ENCODE data around the gene RPLP2. TPM values are rescaled to one million over a fixed set of nuclear protein-coding genes. Genes with fewer than 3 reads are reported as not detected.

Gene RPLP2
- total RNA-seq, 2 experiments from 2014 or later = 2,888 to 3,019 TPM

DNA sequence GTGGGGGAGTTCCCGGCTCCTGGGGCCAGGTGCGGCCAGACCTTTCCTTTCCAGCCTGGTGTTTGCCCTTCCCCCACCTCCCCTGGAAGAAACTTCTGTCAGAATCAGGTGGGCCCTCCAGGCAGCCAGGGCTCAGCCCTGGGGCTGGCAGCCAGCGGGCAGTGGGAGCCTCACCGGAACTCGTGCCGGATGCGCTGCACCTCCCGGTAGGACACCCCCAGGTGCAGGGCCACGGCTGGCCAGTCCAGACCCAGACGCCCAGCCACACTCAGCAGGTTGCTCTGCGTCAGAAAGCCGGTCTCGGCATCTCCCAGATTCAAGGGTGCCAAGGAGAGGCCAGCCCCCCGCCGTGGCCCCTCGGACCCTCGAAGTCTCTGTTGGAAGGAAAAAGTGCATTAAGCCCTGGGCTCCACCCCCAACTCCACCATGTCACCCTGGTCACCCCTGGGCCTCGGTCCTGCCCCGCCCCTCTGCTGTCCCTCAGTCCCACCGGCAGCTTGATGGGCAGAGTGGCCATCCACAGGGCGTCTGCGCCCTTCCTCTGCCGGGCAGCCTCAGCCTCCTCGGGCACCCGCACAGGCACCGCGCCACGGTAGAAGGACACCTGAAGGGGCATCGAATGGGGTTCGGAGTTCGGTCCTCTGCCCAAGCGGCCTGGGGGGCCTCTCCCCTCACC is 10.0 kb upstream of the RPLP2 start:
- ATAC-seq (ENCODE audit: low read depth) = no peak
- no peak for DNase-seq
- Mint-ChIP-seq H3K9me3 (no peaks in the 10 kb centered on the region), H3K27me3 (no peaks in the 10 kb centered on the region), H3K4me1 (peaks cover 9% of the 10 kb centered on the region), H3K27ac (no peak overlapping the region), H3K4me3 (no peak overlapping the region), H3K36me3 (peaks cover 3% of the 10 kb centered on the region)
- POLR2A ChIA-PET = interaction anchor here (1.4 kb wide), 1 partner anchor 9 kb away, joined by 4 read pairs; no protein-coding TSS in a partner anchor

- Mint-ChIP-seq H3K27ac (no peak overlapping the region), H3K9me3 (no peaks in the 10 kb centered on the region), H3K27me3 (no peaks in the 10 kb centered on the region), H3K4me3 (no peak overlapping the region), H3K36me3 (peaks cover 3% of the 10 kb centered on the region), H3K4me1 (peaks cover 9% of the 10 kb centered on the region)
- POLR2A ChIA-PET = no interaction called here
- ATAC-seq (ENCODE audit: low read depth) = no peak
- no peak for DNase-seq
Measured at GRCh38 chr11:800473-800872, 9.3 kb upstream of the RPLP2 start.

DNA sequence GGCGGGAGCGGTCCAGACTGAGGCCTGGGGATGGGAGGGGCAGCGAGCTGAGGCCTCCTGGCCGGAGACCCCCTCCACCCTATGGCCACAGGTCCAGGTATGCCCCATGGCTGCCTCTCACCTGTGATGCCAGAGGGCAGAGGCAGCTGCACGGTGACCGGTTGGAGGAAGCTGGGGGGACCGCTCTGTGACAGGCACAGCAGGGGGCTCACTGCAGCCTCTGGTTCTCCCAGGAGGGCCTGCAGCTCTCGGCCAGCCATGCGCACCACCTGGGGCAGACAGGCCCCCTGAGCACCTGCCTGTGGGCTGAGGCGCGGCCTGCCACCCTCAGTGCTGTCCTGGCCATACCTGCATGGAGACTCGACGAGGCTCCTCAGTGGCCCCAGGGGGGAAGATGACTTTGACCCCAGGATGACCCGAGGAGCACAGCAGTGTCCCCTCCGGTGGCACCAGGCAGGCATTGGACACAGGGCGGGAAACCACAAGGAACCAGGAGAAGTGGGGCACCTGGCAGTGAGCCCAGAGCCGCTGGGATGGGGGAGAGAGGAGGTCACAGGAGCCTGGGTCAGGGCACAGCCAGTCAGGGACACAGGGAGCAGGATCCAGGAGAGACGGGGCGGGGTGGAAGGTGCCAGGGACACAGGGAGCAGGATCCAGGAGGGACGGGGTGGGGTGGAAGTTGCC is 8.5 kb upstream of the RPLP2 start:
- Mint-ChIP-seq H3K9me3 (no peaks in the 10 kb centered on the region), H3K27ac (no peak overlapping the region), H3K27me3 (no peaks in the 10 kb centered on the region), H3K4me3 (no peak overlapping the region), H3K4me1 (peaks cover 8% of the 10 kb centered on the region), H3K36me3 (peaks cover 3% of the 10 kb centered on the region)
- DNase-seq (no peak), ATAC-seq (ENCODE audit: low read depth) (no peak)
- POLR2A ChIA-PET = no interaction called here

- POLR2A ChIA-PET = interaction anchor here (2.9 kb wide), 1 partner anchor 41 kb away, joined by 9 read pairs; the partner anchor contains the start of genes POLR2L and TSPAN4
- H3K4me1 Mint-ChIP-seq = peaks cover 4% of the 10 kb centered on the region
- H3K27ac Mint-ChIP-seq = no peak overlapping the region
- H3K9me3 Mint-ChIP-seq = no peaks in the 10 kb centered on the region
- DNase-seq (no peak), ATAC-seq (ENCODE audit: low read depth) (no peak)
- H3K4me3 Mint-ChIP-seq = peak overlapping the region; percentile 42
- peaks cover 3% of the 10 kb centered on the region for H3K36me3 Mint-ChIP-seq
- no peaks in the 10 kb centered on the region for H3K27me3 Mint-ChIP-seq
Measured at GRCh38 chr11:802018-802617, 7.6 kb upstream of the RPLP2 start.

- Mint-ChIP-seq H3K4me3 (peak overlapping the region; percentile 84), H3K36me3 (peaks cover 3% of the 10 kb centered on the region), H3K4me1 (peaks cover 6% of the 10 kb centered on the region), H3K9me3 (no peaks in the 10 kb centered on the region), H3K27ac (no peak overlapping the region), H3K27me3 (no peaks in the 10 kb centered on the region)
- ATAC-seq (ENCODE audit: low read depth) = no peak
- no peak for DNase-seq
- POLR2A ChIA-PET = interaction anchor here (2.9 kb wide), 2 partner anchors 16 to 40 kb away, joined by 9 to 13 read pairs; partner anchors contain the start of genes PNPLA2, POLR2L and TSPAN4
Measured at GRCh38 chr11:802693-803466, 6.9 kb upstream of the RPLP2 start.

DNA sequence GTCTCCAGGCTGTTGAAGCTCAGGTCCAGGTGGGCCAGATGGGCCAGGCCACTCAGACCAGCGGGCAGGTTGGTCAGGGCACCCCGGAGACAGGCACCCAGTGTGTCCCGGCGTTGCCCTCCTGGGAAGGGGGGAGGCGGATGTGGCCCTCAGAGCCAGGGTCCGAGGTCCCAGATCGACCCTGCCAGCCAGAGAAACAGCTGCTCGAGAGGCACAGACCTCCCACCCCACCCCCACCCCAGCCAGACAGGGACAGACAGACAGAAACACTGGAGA is 6.4 kb upstream of the RPLP2 start:
- DNase-seq = no peak
- H3K9me3 Mint-ChIP-seq = no peaks in the 10 kb centered on the region
- no peaks in the 10 kb centered on the region for H3K27me3 Mint-ChIP-seq
- POLR2A ChIA-PET = interaction anchor here (1.3 to 2.9 kb wide), 3 partner anchors 8 to 39 kb away, joined by 5 to 13 read pairs (median 9); partner anchors contain the start of genes PNPLA2, POLR2L and TSPAN4
- H3K4me3 Mint-ChIP-seq = peak overlapping the region; percentile 84
- no peak overlapping the region for H3K27ac Mint-ChIP-seq
- ATAC-seq (ENCODE audit: low read depth) = no peak
- H3K36me3 Mint-ChIP-seq = peaks cover 3% of the 10 kb centered on the region
- H3K4me1 Mint-ChIP-seq = peaks cover 7% of the 10 kb centered on the region

DNA sequence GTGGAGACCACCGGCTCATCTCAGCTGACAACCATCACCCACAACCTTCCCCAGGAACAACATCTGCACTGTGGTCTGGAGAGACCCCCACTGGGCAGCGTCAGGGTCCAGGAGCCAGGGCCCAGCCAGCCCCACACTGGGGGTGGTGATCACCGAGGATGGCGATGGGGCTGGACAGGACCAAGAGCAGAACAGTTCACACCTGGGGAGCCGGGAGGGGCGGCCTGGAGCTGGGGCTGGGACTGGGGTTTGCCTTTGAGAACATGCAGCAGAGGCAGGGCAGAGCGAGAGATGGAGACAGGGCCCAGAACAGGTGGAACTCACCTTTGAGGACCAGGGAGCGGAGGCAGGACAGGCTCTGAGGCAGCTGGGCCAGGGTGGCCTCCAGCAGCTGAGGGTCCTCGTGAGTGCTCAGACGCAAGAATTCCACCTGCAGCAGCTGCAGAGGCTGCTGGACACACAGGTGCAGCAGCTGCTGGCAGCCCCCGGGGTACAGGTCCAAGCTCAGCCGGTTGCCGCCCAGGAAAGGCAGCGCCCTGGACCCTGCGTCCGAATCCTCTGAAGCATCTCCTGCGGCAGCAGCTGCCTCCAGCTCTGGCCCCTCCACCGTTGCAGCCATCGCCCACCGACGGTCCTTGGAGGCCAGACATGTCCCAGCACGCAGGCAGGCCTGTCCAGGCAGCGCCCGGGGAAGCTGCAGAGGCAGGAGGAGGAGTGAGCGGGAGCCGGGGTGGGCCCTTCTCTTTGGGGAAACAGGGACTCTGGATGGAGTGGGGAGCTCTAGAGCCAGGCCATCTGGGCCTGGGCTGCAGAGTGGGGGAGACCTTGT is 5.8 kb upstream of the RPLP2 start:
- POLR2A ChIA-PET = interaction anchor here (0.7 to 2.9 kb wide), 8 partner anchors 8 to 39 kb away, joined by 3 to 13 read pairs (median 4); partner anchors contain the start of genes CD151, CEND1, GATD1 and PNPLA2
- Mint-ChIP-seq H3K27me3 (no peaks in the 10 kb centered on the region), H3K4me1 (peaks cover 12% of the 10 kb centered on the region), H3K27ac (peak overlapping the region; percentile 80), H3K4me3 (peak overlapping the region; percentile 84), H3K9me3 (no peaks in the 10 kb centered on the region), H3K36me3 (peaks cover 3% of the 10 kb centered on the region)
- ATAC-seq (ENCODE audit: low read depth) (no peak), DNase-seq (no peak)

GRCh38 chr11:804599-804964 is 5.2 kb upstream of the RPLP2 start:
- Mint-ChIP-seq H3K9me3 (no peaks in the 10 kb centered on the region), H3K36me3 (peaks cover 3% of the 10 kb centered on the region), H3K4me3 (peak overlapping the region; percentile 84), H3K27ac (peak overlapping the region; percentile 80), H3K4me1 (peaks cover 12% of the 10 kb centered on the region), H3K27me3 (no peaks in the 10 kb centered on the region)
- no peak for ATAC-seq (ENCODE audit: low read depth)
- POLR2A ChIA-PET = interaction anchor here (0.6 to 2.9 kb wide), 9 partner anchors 9 to 38 kb away, joined by 3 to 13 read pairs (median 3); partner anchors contain the start of genes CD151, CEND1, GATD1 and PNPLA2
- no peak for DNase-seq

- Mint-ChIP-seq H3K27ac (peak overlapping the region; percentile 97), H3K4me1 (peaks cover 29% of the 10 kb centered on the region), H3K36me3 (peaks cover 12% of the 10 kb centered on the region), H3K4me3 (peak overlapping the region; percentile 91), H3K9me3 (no peaks in the 10 kb centered on the region), H3K27me3 (no peaks in the 10 kb centered on the region)
- no peak for DNase-seq
- ATAC-seq (ENCODE audit: low read depth) = no peak
- POLR2A ChIA-PET = interaction anchor here (1.1 to 2.9 kb wide), 11 partner anchors 9 to 302 kb away, joined by 3 to 51 read pairs (median 7); partner anchors contain the start of genes CD151, CRACR2B, PNPLA2 and POLR2L
Measured at GRCh38 chr11:808427-809286, 1.1 kb upstream of the RPLP2 start.

GRCh38 chr11:810040-810567 is 337 bp downstream of the RPLP2 start:
- POLR2A ChIA-PET = interaction anchor here (0.6 to 2.9 kb wide), 14 partner anchors 9 to 303 kb away, joined by 3 to 51 read pairs (median 6); partner anchors contain the start of genes CD151, CRACR2B, PNPLA2 and RNH1
- peaks cover 14% of the 10 kb centered on the region for H3K36me3 Mint-ChIP-seq
- ATAC-seq (ENCODE audit: low read depth) = peak; percentile 8

DNA sequence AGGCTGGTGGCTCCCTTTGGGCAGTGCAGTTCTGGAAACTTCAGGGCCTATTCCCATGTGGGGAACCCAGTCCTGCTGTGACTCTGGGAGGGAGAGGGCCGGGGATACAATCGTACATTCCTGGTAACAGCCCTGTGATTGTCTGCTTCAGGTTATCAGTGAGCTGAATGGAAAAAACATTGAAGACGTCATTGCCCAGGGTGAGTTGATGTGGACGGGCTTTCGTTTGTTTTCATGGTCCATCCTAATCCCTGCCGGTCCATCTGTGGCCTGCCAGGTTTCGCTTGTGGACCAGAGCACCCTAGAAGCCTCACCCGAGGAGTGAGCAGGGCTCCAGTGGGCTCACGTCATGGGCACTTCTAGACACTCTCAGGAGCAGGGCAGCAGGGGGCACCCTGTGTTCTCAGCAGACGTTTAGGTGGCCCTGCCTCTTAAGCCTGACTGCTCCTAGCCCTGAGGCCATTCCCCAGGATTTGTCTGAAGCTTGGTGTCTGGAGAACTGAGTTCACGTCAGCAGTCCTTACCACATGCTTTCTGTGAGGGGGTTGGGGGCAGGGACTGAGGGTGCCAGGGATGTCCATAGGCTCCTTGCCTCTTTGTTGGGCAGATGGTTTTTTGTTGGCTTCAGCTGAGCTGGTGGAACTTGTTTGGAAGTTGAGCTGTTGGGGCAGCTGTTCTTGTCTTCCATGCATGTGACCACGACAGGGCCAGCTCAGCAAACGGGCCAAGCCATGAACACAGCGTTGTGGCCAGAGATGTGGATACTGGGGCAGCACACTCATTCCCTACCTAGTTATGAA is 1.9 kb downstream of the RPLP2 start:
- Mint-ChIP-seq H3K27me3 (no peaks in the 10 kb centered on the region), H3K27ac (peak overlapping the region; percentile 79), H3K36me3 (peaks cover 14% of the 10 kb centered on the region), H3K9me3 (no peaks in the 10 kb centered on the region), H3K4me1 (peaks cover 26% of the 10 kb centered on the region), H3K4me3 (peak overlapping the region; percentile 91)
- DNase-seq = no peak
- ATAC-seq (ENCODE audit: low read depth) = no peak
- POLR2A ChIA-PET = interaction anchor here (0.8 to 1.3 kb wide), 2 partner anchors 8 to 30 kb away, joined by 3 to 21 read pairs; partner anchors contain the start of gene PNPLA2

More at GRCh38 chr11:810040-810567, 337 bp downstream of the RPLP2 start:
- Mint-ChIP-seq H3K27me3 (no peaks in the 10 kb centered on the region), H3K4me1 (peaks cover 27% of the 10 kb centered on the region), H3K9me3 (no peaks in the 10 kb centered on the region), H3K27ac (peak overlapping the region; percentile 97), H3K4me3 (peak overlapping the region; percentile 91)
- DNase-seq = no peak
